Measurements from ENCODE around the gene MAP4K1.

Gene MAP4K1

DNA sequence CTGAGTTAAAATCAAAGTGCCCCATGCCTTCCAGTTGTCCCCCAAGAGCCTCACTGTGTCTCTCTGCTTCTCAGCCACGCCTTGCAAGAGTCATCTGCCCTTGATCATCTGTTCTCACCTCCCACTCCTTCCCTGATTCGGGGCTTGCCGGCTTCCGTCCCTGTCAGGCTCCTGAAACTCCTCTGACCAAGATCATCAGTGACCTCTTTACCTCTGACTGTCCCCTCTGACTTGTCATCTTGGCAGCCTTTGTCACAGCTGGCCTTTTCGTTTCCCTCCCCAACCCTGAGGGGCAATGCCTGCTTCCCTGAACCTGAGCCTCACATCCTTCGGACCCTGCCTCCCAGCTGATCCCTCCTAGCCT lies 66.3 kb downstream of the MAP4K1 start:
- TF ChIP-seq, protein P1, sequence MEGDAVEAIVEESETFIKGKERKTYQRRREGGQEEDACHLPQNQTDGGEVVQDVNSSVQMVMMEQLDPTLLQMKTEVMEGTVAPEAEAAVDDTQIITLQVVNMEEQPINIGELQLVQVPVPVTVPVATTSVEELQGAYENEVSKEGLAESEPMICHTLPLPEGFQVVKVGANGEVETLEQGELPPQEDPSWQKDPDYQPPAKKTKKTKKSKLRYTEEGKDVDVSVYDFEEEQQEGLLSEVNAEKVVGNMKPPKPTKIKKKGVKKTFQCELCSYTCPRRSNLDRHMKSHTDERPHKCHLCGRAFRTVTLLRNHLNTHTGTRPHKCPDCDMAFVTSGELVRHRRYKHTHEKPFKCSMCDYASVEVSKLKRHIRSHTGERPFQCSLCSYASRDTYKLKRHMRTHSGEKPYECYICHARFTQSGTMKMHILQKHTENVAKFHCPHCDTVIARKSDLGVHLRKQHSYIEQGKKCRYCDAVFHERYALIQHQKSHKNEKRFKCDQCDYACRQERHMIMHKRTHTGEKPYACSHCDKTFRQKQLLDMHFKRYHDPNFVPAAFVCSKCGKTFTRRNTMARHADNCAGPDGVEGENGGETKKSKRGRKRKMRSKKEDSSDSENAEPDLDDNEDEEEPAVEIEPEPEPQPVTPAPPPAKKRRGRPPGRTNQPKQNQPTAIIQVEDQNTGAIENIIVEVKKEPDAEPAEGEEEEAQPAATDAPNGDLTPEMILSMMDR (IDR thresholded peaks at IDR 0.05; ENCODE audit: extremely low read depth, missing control alignments) = no peak
- peak; percentile 75 for DNase-seq (ENCODE audit: low spot score)

DNA sequence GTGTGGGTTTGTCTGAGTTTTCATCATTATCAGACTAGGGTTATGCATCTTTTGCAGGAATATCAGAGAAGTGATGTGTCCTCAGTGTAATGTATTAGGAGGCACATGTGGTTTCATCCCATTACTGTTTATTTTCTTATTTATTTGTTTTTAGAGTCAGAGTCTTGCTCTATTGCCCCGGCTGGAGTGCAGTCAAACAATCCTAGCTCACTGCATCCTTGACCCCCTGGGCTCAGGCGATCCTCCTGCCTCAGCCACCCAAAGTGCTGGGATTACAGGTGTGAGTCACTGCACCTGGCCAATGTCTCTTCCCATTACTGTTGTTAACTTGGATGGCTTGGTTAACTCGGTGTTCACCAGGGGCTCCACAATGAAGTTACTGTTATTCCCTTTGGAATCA lies 67.4 kb downstream of the MAP4K1 start:
- no peak for DNase-seq (ENCODE audit: low spot score)

DNA sequence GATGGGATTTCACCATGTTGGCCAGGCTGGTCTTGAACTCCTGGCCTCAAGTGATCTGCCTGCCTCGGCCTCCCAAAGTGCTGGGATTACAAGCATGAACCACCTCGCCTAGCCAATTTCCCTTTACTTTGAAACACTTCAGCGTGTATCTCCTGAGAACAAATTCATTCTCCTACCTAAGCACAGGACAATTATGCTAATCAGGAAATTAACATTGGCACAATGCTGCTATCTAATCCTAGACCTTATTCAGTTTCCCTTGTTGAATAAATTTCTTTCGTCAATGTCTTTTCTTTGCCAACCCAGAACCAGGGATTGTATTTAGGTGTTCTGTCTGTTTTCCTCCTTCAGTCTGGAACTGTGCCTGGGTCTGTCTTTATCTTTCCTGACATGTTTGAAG lies 67.8 kb downstream of the MAP4K1 start:
- no peak for DNase-seq (ENCODE audit: low spot score)
- TF ChIP-seq, protein P1 (IDR thresholded peaks at IDR 0.05; ENCODE audit: extremely low read depth, missing control alignments) = no peak

More for the DNA sequence above, 67.4 kb downstream of the MAP4K1 start:
- TF ChIP-seq, protein P1 (IDR thresholded peaks at IDR 0.05; ENCODE audit: extremely low read depth, missing control alignments) = no peak

DNA sequence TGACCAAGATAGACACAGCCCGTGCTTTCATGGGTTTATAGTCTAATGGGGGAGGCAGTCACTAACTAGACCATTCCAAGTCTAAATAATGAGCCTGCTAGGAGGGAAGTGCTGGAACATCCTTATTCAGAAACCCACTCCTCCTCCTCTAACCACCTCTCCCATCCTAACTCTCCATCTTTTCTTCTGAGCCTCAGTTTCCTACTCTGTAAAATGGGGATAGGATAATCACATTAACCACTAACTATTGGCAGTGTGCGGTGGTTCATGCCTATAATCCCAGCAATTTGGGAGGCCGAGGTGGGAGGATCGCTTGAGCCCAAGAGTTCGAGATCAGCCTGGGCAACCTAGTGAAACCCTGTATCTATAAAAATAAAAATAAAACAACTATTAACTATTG lies 68.7 kb downstream of the MAP4K1 start:
- TF ChIP-seq, protein P1 (IDR thresholded peaks at IDR 0.05; ENCODE audit: extremely low read depth, missing control alignments) = no peak
- DNase-seq (ENCODE audit: low spot score) = no peak

DNA sequence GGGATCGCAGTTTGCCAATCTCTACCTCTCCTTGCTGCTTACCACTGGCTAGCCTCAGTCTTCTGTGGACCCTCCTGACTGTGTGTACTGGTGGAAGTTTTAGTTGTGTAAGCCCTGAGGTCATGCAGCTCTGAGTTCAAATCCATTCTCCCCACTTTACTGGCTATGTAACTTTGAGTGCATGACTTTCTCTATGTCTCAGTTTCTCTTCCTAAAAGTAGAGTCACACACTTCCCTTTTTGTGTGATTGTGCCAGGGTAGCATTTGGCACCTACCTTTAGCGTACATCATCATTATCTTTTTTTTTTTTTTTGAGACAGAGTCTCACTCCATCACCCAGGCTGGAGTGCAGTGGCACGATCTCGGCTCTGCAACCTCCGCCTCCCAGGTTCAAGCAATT lies 70.3 kb downstream of the MAP4K1 start:
- no peak for DNase-seq (ENCODE audit: low spot score)
- TF ChIP-seq, protein P1 (IDR thresholded peaks at IDR 0.05; ENCODE audit: extremely low read depth, missing control alignments) = no peak

DNA sequence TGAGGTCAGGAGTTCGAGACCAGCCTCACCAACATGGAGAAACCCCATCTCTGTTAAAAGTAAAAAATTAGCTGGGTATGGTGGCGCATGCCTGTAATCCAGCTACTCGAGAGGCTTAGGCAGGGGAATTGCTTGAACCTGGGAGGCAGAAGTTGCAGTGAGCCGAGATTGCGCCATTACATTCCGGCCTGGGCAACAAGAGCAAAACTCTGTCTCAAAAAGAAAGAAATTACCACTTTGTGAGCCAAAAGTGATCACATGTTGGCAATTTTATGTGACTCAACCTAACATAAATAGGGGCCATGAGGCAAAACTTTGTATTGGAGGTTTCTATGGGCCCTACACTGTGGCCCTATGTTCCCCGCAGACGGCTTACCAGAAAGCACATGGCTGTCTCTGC lies 72.2 kb downstream of the MAP4K1 start:
- TF ChIP-seq, protein P1 (IDR thresholded peaks at IDR 0.05; ENCODE audit: extremely low read depth, missing control alignments) = no peak

DNA sequence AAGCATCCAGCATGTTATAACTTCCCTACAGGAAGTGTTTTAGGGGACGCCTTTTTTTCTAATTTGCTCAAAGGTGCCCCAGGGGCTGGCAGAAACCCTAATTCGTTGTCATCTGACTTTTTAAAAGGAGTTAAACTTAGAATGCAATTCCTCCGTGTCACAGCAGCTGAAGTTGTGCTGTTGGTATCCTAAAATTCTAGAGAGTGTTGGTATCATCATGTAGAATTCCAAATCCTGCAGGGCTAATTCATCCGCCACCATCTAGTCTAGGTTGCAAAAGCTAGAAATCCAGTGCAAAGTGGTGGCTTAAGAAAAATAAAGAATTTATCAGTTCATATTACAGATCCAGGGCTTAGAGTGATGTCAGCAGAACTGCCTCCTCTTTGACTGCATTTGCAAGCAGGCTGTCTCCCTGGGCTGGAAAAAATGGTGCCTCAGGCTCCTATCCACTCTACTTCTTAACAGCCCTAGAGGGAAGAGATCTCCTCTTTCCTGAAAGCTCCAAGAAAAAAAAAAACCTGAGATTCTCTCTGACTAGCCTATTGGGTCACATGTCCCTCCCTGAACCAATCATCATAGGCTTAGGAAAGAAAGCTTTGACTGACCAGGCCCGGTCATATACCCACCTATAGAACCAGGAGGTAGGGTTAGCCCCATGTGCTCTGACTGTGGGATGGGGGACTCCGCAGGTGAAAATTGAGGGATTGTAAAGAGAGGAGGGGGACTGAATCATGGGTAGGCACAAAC lies 73.0 kb downstream of the MAP4K1 start:
- TF ChIP-seq, protein P1 (IDR thresholded peaks at IDR 0.05; ENCODE audit: extremely low read depth, missing control alignments) = no peak
- DNase-seq (ENCODE audit: low spot score) = no peak

More for the DNA sequence above, 72.2 kb downstream of the MAP4K1 start:
- no peak for DNase-seq (ENCODE audit: low spot score)

Data from GM20000 (cell line).